Right atrium auricular region (tissue), 2 donors: ENCODE data around the gene PNMA6E. TPM values are rescaled to one million over a fixed set of nuclear protein-coding genes. Genes with fewer than 3 reads are reported as not detected.

Source experiments
- DNase-seq: peaks from one replicate; pipeline ENCODE4 v3.0.0-alpha.2; 2019; ENCODE audit warnings: low spot score
- H3K27ac ChIP-seq, 2 donors: fragments of 200-600 bp; sonication (generic); 1 replicate in 1 of 2; 2 replicates in 1 of 2; pipeline ENCODE4 v1.5.1; 2016 to 2019
- H3K27me3 ChIP-seq, 2 donors: fragments of 200-600 bp; sonication (generic); one replicate each; pipeline versions ENCODE4 v1.5.1 to v1.6.0; 2017 to 2019
- H3K36me3 ChIP-seq: fragments of 200-600 bp; sonication (generic); one replicate; pipeline ENCODE4 v1.5.1; 2016
- H3K4me1 ChIP-seq, 2 donors: fragments of 200-600 bp; sonication (generic); one replicate each; pipeline versions ENCODE4 v1.5.1 to v1.6.0; 2017 to 2019
- H3K4me3 ChIP-seq, 2 donors: fragments of 200-600 bp; sonication (generic); 1 replicate in 1 of 2; 2 replicates in 1 of 2; pipeline ENCODE4 v1.5.1; 2017 to 2019; ENCODE audit warnings: mild to moderate bottlenecking in 1 of 2, moderate library complexity in 1 of 2
- H3K9me3 ChIP-seq, 2 donors: fragments of 200-600 bp; sonication (generic); one replicate each; pipeline ENCODE4 v1.5.1; 2019
- CTCF ChIP-seq, 2 donors: fragments of 200-600 bp; sonication (generic); IDR thresholded peaks; one replicate each; pipeline ENCODE4 v1.5.1; 2019; ENCODE audit warnings: antibody characterized with exemption in 2 of 2
- total RNA-seq, 2 donors: library from RNA; depleted of rRNA; stranded (reverse); fragments of >200 nt; gene quantifications; one replicate each; pipeline ENCODE4 v1.1.0, GENCODE V29; 2016

The PNMA6E gene
- total RNA-seq, 2 donors from 2014 or later: not detected

GRCh38 chrX:153382563-153383482 lies 18.3 kb downstream of the PNMA6E start:
- H3K9me3 ChIP-seq: peaks cover 0 to 6% of the 10 kb centered on the region in 2 donors
- no peaks in the 10 kb centered on the region for H3K4me1 ChIP-seq
- H3K4me3 ChIP-seq: no peak overlapping the region
- DNase-seq: no peak
- H3K36me3 ChIP-seq: no peaks in the 10 kb centered on the region
- H3K27me3 ChIP-seq: no peaks in the 10 kb centered on the region
- no peak overlapping the region for H3K27ac ChIP-seq
- no peak for TF ChIP-seq CTCF (IDR thresholded peaks at IDR 0.05)

- H3K4me3 ChIP-seq: no peak overlapping the region
- H3K27me3 ChIP-seq: no peaks in the 10 kb centered on the region
- H3K36me3 ChIP-seq: no peaks in the 10 kb centered on the region
- H3K9me3 ChIP-seq: peaks cover 0 to 15% of the 10 kb centered on the region in 2 donors
- no peak for TF ChIP-seq CTCF (IDR thresholded peaks at IDR 0.05)
- H3K27ac ChIP-seq: no peak overlapping the region
- DNase-seq: no peak
- H3K4me1 ChIP-seq: no peaks in the 10 kb centered on the region
These were observed 19.2 kb downstream of the PNMA6E start for GRCh38 chrX:153381684-153382532.

GRCh38 chrX:153380691-153381090 lies 20.5 kb downstream of the PNMA6E start:
- TF ChIP-seq CTCF (IDR thresholded peaks at IDR 0.05): no peak
- no peak for DNase-seq
- peak overlapping the region; percentile 48 to 66 for H3K27ac ChIP-seq

GRCh38 chrX:153379971-153380581 lies 21.1 kb downstream of the PNMA6E start:
- Histone ChIP-seq H3K4me1 (no peaks in the 10 kb centered on the region), H3K27me3 (no peaks in the 10 kb centered on the region), H3K27ac (peak overlapping the region; percentile 48 to 66), H3K4me3 (no peak overlapping the region), H3K36me3 (no peaks in the 10 kb centered on the region), H3K9me3 (peaks cover 0 to 17% of the 10 kb centered on the region in 2 donors)
- no peak for DNase-seq
- no peak for TF ChIP-seq CTCF (IDR thresholded peaks at IDR 0.05)

More at GRCh38 chrX:153380691-153381090, 20.5 kb downstream of the PNMA6E start:
- Histone ChIP-seq H3K9me3 (peaks cover 0 to 17% of the 10 kb centered on the region in 2 donors), H3K27me3 (no peaks in the 10 kb centered on the region), H3K36me3 (no peaks in the 10 kb centered on the region), H3K4me1 (no peaks in the 10 kb centered on the region), H3K4me3 (no peak overlapping the region)

- no peaks in the 10 kb centered on the region for H3K36me3 ChIP-seq
- H3K27ac ChIP-seq: no peak overlapping the region
- no peak for DNase-seq
- H3K9me3 ChIP-seq: peaks cover 0 to 17% of the 10 kb centered on the region in 2 donors
- no peak for TF ChIP-seq CTCF (IDR thresholded peaks at IDR 0.05)
- no peak overlapping the region for H3K4me3 ChIP-seq
- no peaks in the 10 kb centered on the region for H3K4me1 ChIP-seq
- no peaks in the 10 kb centered on the region for H3K27me3 ChIP-seq
These were observed 21.6 kb downstream of the PNMA6E start for GRCh38 chrX:153379508-153379907.
